GM12892 (cell line): ENCODE measurements around the gene EARS2.

Experiments used
- POLR2A ChIP-seq: IDR thresholded peaks from 2 replicates; pipeline ENCODE4 v1.6.1; 2011; ENCODE audit warnings: low read depth, low read length, control low read depth
- POLR2AphosphoS5 ChIP-seq: IDR thresholded peaks from 2 replicates; pipeline ENCODE4 v1.6.1; 2011; ENCODE audit warnings: low read depth, low read length, control low read depth

- TF ChIP-seq POLR2A (no peak), POLR2AphosphoS5 (no peak)
Measured at GRCh38 chr16:23500862-23501225, 56.3 kb downstream of the EARS2 start.
